Measurements from ENCODE around the gene HNRNPK. TPM values are rescaled to one million over a fixed set of nuclear protein-coding genes. Genes with fewer than 3 reads are reported as not detected.

HNRNPK gene
- total RNA-seq, 1 donor from 2014 or later, result 289 TPM

DNA sequence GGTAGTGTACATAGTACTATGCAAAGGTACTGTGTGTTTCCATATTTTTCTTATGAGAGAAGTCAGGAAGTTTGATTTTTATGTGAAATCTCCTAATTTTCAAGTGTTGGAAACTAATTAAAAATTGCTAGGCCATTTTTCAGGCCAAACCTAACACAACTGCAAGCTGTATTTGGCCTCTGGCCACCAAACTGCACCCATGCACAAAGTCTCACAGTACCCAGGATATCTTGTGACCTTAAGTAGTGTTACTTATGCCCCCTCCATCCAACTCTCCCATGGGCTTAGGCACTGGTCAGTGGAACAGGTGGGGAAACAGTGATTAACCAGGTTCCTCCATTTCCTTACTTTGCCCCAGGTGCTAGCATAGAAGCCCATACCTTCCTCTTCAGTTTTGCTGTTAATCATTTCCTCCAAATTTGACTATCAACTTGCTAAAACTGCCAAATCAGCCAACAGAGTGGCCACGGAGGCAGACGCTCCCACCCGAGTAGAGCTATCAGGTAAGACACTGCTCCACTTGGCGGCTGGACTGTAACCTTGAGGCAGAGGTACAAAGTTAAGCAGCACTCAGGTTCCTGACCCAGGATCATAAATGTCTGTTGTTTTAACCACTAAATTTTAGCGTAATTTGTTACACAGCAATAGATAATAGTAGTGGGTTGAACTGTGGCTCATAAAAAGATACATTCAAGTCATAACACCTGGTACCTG lies 39.3 kb downstream of the HNRNPK start:
- intact Hi-C loops (cut with micrococcal nuclease), result no loop called here
- no peak for DNase-seq
- no peak for ATAC-seq

DNA sequence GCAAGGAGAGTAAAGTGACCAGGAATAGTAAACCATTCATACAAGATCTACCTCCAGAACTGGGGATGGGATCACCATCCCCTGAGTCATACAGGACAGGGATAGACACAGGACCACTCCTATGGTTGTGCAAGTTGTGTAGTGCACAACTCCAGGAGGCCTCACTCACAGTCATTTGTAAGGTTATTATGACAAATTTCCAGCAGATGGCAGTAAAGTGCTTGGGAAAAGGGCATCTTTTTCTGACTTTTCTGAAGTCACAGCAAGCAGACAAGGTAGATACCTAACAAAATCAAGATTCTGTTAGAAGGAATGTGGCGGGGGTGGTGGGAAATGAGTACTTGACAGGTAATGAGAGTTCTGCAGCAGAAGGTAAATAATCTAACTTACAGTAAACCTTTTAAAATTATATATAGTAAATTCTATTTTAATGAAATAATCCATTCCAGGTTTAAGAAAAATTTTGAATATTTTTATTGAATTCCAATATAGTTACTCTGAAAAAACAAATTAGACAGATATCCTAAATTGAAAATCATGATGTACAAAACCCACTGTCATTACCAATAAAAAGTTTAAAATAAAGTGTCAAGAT lies 42.1 kb downstream of the HNRNPK start:
- ATAC-seq (peak; percentile 58), DNase-seq (no peak)
- intact Hi-C loops (cut with micrococcal nuclease), result loop anchor here (1.0 to 5.0 kb wide), 2 partner anchors 323 to 379 kb away; no protein-coding TSS in a partner anchor

- ATAC-seq (no peak), DNase-seq (no peak)
- intact Hi-C loops (cut with micrococcal nuclease), result loop anchor here (5.0 kb wide), 1 partner anchor 381 kb away; no protein-coding TSS in a partner anchor
These were observed 43.5 kb downstream of the HNRNPK start for GRCh38 chr9:83936523-83936922.

- intact Hi-C loops (cut with micrococcal nuclease), result loop anchor here (5.0 kb wide), 1 partner anchor 382 kb away; no protein-coding TSS in a partner anchor
- no peak for DNase-seq
- ATAC-seq, result peak; percentile 54
These were observed 44.6 kb downstream of the HNRNPK start for GRCh38 chr9:83935276-83935935.

DNA sequence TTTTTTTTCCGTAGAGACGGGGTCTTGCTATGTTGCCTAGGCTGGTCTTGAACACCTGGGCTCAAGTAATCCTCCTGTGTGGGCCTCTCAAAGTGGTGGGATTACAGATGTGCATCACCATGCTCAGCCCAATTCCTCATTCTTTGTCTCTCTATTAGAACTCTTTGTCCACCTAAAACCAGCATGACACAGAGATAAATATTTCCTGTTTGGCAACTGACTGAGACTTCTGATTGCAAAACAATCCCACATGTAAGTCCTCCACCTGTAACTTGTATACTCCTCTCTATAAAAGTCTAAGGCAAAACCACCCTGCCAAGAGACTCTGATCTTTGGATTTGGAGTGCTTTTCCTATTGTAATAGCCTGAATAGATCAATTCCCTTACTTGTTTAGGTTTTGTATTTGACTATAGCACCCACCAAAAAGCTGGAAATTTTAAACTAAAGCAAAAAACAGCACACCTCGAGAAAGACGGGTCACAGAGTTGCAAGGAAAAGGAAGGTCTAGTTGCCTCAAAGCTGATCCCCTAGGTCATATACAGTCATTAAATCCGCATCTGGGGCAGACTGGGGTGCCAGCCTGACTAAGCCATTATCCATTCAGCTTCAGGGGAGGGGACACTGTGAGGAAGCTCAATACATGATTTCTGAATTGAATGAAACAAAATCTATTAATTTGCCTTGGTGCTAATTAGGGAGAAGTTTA lies 45.3 kb downstream of the HNRNPK start:
- intact Hi-C loops (cut with micrococcal nuclease), result loop anchor here (5.0 kb wide), 1 partner anchor 383 kb away; no protein-coding TSS in a partner anchor
- ATAC-seq, result peak; percentile 28
- DNase-seq, result no peak

DNA sequence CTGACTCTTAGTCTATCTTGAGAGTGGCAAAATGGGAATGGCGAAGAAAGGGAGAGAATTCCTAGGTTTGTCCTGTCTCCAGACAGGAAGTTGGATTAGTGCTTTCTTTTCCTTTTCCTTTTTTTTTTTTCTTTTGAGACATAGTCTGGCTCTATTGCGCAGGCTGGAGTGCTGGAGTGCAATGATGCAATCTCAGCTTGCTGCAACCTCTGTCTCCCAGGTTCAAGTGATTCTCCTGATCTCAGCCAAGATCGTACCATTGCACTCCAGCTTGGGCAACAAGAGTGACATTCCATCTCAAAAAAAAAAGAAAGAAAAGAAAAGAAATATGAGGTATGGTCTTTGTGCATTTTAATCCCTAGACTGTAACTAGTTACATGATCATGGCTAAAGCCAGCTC lies 46.2 kb downstream of the HNRNPK start:
- intact Hi-C loops (cut with micrococcal nuclease), result no loop called here
- no peak for ATAC-seq
- DNase-seq, result no peak

GRCh38 chr9:83932851-83933250 lies 47.2 kb downstream of the HNRNPK start:
- no peak for DNase-seq
- no peak for ATAC-seq
- intact Hi-C loops (cut with micrococcal nuclease), result no loop called here

DNA sequence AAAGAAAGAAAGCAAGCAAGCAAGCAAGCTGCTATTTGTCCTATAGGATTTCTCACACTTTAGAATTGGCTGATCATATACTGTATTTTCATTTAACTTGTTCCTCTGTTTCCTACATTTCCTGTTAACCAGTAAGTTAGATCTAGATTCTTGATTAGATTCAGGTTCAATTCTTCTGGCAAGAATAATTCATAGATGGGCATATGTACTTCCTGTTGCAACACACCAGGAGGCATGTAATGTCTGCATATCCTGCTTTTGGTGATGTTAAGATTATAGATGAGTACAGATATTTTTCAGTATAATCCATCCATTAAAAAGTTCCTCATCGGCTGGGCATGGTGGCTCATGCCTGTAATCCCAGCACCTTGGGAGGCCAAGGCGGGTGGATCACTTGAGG lies 48.0 kb downstream of the HNRNPK start:
- no peak for DNase-seq
- no peak for ATAC-seq
- intact Hi-C loops (cut with micrococcal nuclease), result no loop called here

DNA sequence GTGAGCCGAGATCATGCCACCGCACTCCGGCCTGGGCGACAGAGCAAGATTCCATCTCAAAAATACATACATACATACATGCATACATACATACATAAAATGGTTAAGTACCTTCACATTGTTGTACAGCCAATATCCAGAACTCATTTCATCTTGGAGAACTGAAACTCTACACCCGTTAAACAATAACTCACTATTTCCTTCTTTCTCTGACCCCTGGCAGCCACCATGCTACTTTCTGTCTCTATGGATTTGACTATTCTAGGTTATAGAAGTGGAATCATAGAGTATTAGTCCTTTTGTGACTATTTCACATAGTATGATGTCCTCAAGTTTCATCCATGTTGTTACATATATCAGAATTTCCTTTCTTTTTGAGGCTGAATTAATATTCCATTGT lies 49.1 kb downstream of the HNRNPK start:
- no peak for ATAC-seq
- DNase-seq, result no peak
- intact Hi-C loops (cut with micrococcal nuclease), result no loop called here

DNA sequence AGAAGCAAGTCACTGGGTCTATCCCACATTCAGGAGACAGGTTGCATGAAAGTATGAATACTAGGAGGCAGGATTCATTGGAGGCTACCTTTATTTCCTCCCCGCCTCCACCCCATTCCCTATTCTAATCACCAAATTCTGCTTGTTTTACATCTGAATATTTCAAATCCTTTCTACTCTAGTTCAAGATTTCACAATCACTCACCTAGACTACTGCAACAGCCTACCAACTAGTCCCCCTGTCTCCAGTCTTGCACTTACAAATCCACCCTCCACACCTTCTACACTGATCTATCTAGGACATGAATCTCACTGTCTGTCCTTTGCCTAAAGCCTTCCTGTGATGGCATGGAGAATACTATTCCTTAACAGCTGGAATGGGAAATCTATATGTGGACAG lies 52.4 kb downstream of the HNRNPK start:
- DNase-seq (no peak), ATAC-seq (no peak)
- intact Hi-C loops (cut with micrococcal nuclease), result no loop called here

- ATAC-seq (peak; percentile 98), DNase-seq (peak; percentile 100)
- intact Hi-C loops (cut with micrococcal nuclease), result no loop called here
These were observed 58.9 kb downstream of the HNRNPK start, which contains the start of gene KIF27 for GRCh38 chr9:83920927-83921707. TSS of gene KIF27 (minus strand) at chr9:83921432. CDS start at chr9:83915591, 5,841 bp downstream.

DNA sequence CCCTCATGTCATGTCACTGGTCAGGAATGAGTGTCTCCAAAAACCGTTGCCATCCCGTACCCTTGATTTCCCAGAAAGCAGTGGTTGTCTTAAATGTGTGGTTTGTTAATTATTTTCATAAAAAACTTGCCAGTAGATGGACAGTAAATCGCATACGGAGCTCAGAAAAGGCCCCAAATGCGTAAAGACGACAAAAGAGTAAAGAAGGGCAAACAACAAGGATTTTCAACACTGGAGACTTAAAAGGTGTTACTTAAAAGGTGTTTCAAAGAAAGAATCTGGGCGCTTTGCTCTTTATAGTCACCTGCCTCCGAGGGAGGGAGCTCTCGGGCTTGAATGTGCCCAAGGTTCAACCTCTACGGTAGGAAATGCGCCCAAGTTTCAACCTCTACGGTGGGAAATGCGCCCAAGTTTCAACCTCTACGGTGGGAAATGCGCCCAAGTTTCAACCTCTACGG lies 59.5 kb downstream of the HNRNPK start:
- ATAC-seq (peak; percentile 58), DNase-seq (no peak)
- intact Hi-C loops (cut with micrococcal nuclease), result no loop called here

GRCh38 chr9:83919111-83919510 lies 60.9 kb downstream of the HNRNPK start:
- DNase-seq, result no peak
- ATAC-seq, result no peak
- intact Hi-C loops (cut with micrococcal nuclease), result no loop called here

Small RNAs within 50 kb of the gene (microRNA-seq; reads per million reads assigned to microRNA genes)
- 24.5 reads per million, percentile 21 among the genes with 10 or more reads in this experiment for gene MIR7-1 (ENCODE audit: borderline number of aligned reads)

Other genes with a start within 250 kb of the HNRNPK start
- gene GKAP1, start 162.4 kb downstream of the HNRNPK start, total RNA-seq, result 25.3 TPM
- 4.5 TPM for gene KIF27, start 58.8 kb downstream of the HNRNPK start, total RNA-seq
- gene RMI1, start 590 bp upstream of the HNRNPK start, total RNA-seq, result 6.9 TPM

Data from left ventricle myocardium superior (tissue), 1 donor.